Esophagus muscularis mucosa (tissue), 4 donors: ENCODE measurements around the gene CAMSAP2. TPM values are rescaled to one million over a fixed set of nuclear protein-coding genes. Genes with fewer than 3 reads are reported as not detected.

Source experiments
- DNase-seq: peaks from one replicate; pipeline ENCODE4 v3.0.0-alpha.2; 2017; ENCODE audit errors: extremely low spot score
- H3K27ac ChIP-seq, 4 donors: fragments of 200-600 bp; sonication (generic); replicated peaks in 1 of 4; 1 replicate in 3 of 4; 2 replicates in 1 of 4; pipeline ENCODE4 v1.5.1; 2016 to 2019; ENCODE audit warnings: mild to moderate bottlenecking in 1 of 4
- H3K27me3 ChIP-seq, 4 donors: fragments of 200-600 bp; sonication (generic); one replicate each; pipeline versions ENCODE4 v1.5.1 to v1.6.0; 2016 to 2019
- H3K36me3 ChIP-seq, 4 donors: fragments of 200-600 bp; sonication (generic); one replicate each; pipeline ENCODE4 v1.5.1; 2016 to 2019
- H3K4me1 ChIP-seq, 4 donors: fragments of 200-600 bp; sonication (generic); one replicate each; pipeline ENCODE4 v1.5.1; 2016 to 2019
- H3K4me3 ChIP-seq, 4 donors: fragments of 200-600 bp; sonication (generic); 1 replicate in 2 of 4; 2 replicates in 2 of 4; pipeline ENCODE4 v1.5.1; 2016 to 2019; ENCODE audit warnings: mild to moderate bottlenecking in 4 of 4, moderate library complexity in 1 of 4
- H3K9me3 ChIP-seq, 4 donors: fragments of 200-600 bp; sonication (generic); 1 replicate in 3 of 4; 2 replicates in 1 of 4; pipeline ENCODE4 v1.5.1; 2016 to 2019
- CTCF ChIP-seq, 3 experiments: fragments of 200-600 bp in 2 of 3; fragments of 450-650 bp in 1 of 3; sonication (generic) in 2 of 3; IDR thresholded peaks; one replicate each; pipeline ENCODE4 v1.5.1; 2017 to 2019; ENCODE audit warnings: antibody characterized with exemption in 3 of 3, mild to moderate bottlenecking in 2 of 3, moderate library complexity in 1 of 3
- EP300 ChIP-seq: sonication (generic); formaldehyde crosslinking; IDR thresholded peaks from one replicate; pipeline ENCODE4 v1.6.1; 2017; ENCODE audit warnings: antibody characterized with exemption
- POLR2A ChIP-seq: fragments of 450-650 bp; IDR thresholded peaks from one replicate; pipeline ENCODE4 v1.6.1; 2017; ENCODE audit warnings: antibody characterized with exemption, moderate library complexity, mild to moderate bottlenecking, low read depth
- POLR2AphosphoS5 ChIP-seq, 2 donors: sonication (generic); formaldehyde crosslinking; IDR thresholded peaks; one replicate each; pipeline ENCODE4 v1.6.1; 2017; ENCODE audit warnings: antibody characterized with exemption in 2 of 2
- WGBS: methylation state at CpG from one replicate; pipeline ENCODE4 v1.1.5; 2018; 5-methylcytosine and 5-hydroxymethylcytosine counted together
- intact Hi-C: fragments of 100-400 bp; cut with DNase I; formaldehyde crosslinking; loops from one replicate; pipeline ENCODE4 v1.15.1; 2023
- total RNA-seq, 4 donors: library from RNA; depleted of rRNA; stranded (reverse); fragments of >200 nt; gene quantifications; one replicate each; pipeline versions ENCODE4 v1.1.0 to v1.2.1, GENCODE V29; 2016

Gene CAMSAP2
- total RNA-seq, 4 donors from 2014 or later = 34.6 to 44.0 (median 38.4) TPM

GRCh38 chr1:200779326-200779725 is 40.6 kb downstream of the CAMSAP2 start:
- Histone ChIP-seq H3K27ac (no peak overlapping the region), H3K36me3 (peaks cover 0 to 9% (median 0%) of the 10 kb centered on the region in 4 donors), H3K4me1 (peaks cover 40 to 52% (median 49%) of the 10 kb centered on the region in 4 donors), H3K27me3 (no peaks in the 10 kb centered on the region), H3K9me3 (no peaks in the 10 kb centered on the region), H3K4me3 (no peak overlapping the region)
- intact Hi-C loops = loop anchor here (5.0 kb wide), 1 partner anchor 37 kb away; no protein-coding TSS in a partner anchor
- TF ChIP-seq EP300 (no peak), CTCF (IDR thresholded peaks at IDR 0.05) (no peak), POLR2AphosphoS5 (IDR thresholded peaks at IDR 0.05) (no peak), POLR2A (no peak)
- DNase-seq = no peak
- 88% methylated on average over 2 of the region's 2 CpGs for WGBS

- no peaks in the 10 kb centered on the region for H3K9me3 ChIP-seq
These were observed 42.1 kb downstream of the CAMSAP2 start for GRCh38 chr1:200780545-200781369.

GRCh38 chr1:200783926-200784325 is 45.2 kb downstream of the CAMSAP2 start:
- 96% methylated on average over 6 of the region's 6 CpGs for WGBS
- no peak for DNase-seq
- Histone ChIP-seq H3K4me3 (no peak overlapping the region), H3K27ac (no peak overlapping the region), H3K27me3 (no peaks in the 10 kb centered on the region), H3K36me3 (peaks cover 0 to 15% (median 0%) of the 10 kb centered on the region in 4 donors), H3K4me1 (peaks cover 19 to 35% (median 33%) of the 10 kb centered on the region in 4 donors), H3K9me3 (no peaks in the 10 kb centered on the region)
- TF ChIP-seq POLR2A (no peak), POLR2AphosphoS5 (IDR thresholded peaks at IDR 0.05) (no peak), CTCF (IDR thresholded peaks at IDR 0.05) (no peak), EP300 (no peak)
- intact Hi-C loops = no loop called here

More at GRCh38 chr1:200780545-200781369, 42.1 kb downstream of the CAMSAP2 start:
- 16% methylated on average over 5 of the region's 5 CpGs for WGBS
- H3K27me3 ChIP-seq = no peaks in the 10 kb centered on the region
- DNase-seq = no peak
- H3K4me3 ChIP-seq = peak overlapping the region; percentile 24 to 41 (median 35)
- H3K27ac ChIP-seq = peak overlapping the region; percentile 43 to 72 (median 56)
- TF ChIP-seq CTCF (IDR thresholded peaks at IDR 0.05) (no peak), POLR2AphosphoS5 (IDR thresholded peaks at IDR 0.05) (no peak), EP300 (no peak), POLR2A (no peak)
- H3K36me3 ChIP-seq = peaks cover 0 to 9% (median 0%) of the 10 kb centered on the region in 4 donors
- intact Hi-C loops = no loop called here
- H3K4me1 ChIP-seq = peaks cover 26 to 37% (median 35%) of the 10 kb centered on the region in 4 donors

GRCh38 chr1:200784576-200784975 is 45.9 kb downstream of the CAMSAP2 start:
- no peak for DNase-seq
- Histone ChIP-seq H3K4me3 (no peak overlapping the region), H3K27me3 (no peaks in the 10 kb centered on the region), H3K4me1 (peaks cover 16 to 33% (median 30%) of the 10 kb centered on the region in 4 donors), H3K36me3 (peaks cover 0 to 15% (median 0%) of the 10 kb centered on the region in 4 donors), H3K9me3 (no peaks in the 10 kb centered on the region), H3K27ac (no peak overlapping the region)
- 89% methylated on average over 4 of the region's 4 CpGs for WGBS
- intact Hi-C loops = no loop called here
- TF ChIP-seq CTCF (IDR thresholded peaks at IDR 0.05) (no peak), POLR2A (no peak), EP300 (no peak), POLR2AphosphoS5 (IDR thresholded peaks at IDR 0.05) (no peak)
